OCI-LY7 (cell line): ENCODE measurements around the gene PRDM2. TPM values are rescaled to one million over a fixed set of nuclear protein-coding genes. Genes with fewer than 3 reads are reported as not detected.
"Not testable (repeated sequence)": the region's sequence is repeated elsewhere in the genome, so short reads cannot be mapped to it uniquely, and the experiment has no call there.

ENCODE experiments used
- BruUV-seq: library from RNA; stranded (reverse); fragments of 400-500 nt; replicated peaks from 2 replicates; lab custom pipeline; 2021; lab: Mats Ljungman, UMichigan
- CTCF ChIA-PET: fragments of 300-600 bp; sonication (Branson Sonifier 250); formaldehyde crosslinking; loops from one replicate; lab custom pipeline; 2022; ENCODE audit warnings: antibody characterized with exemption; ENCODE audit not compliant: unreplicated experiment; lab: Charles Lee
- POLR2A ChIA-PET: fragments of 300-600 bp; sonication (Branson Sonifier 250); formaldehyde crosslinking; loops from one replicate; lab custom pipeline; 2022; ENCODE audit warnings: antibody characterized with exemption; lab: Charles Lee
- DNase-seq: peaks from one replicate; pipeline ENCODE4 v3.0.0-alpha.2; 2015; ENCODE audit warnings: low spot score
- H2AFZ ChIP-seq: fragments of 200-600 bp; sonication (generic), shearing (Covaris generic); 2 replicates; pipeline ENCODE4 v1.6.1; 2014; ENCODE audit warnings: mild to moderate bottlenecking, antibody characterized with exemption, low read length, moderate library complexity
- H3K27ac ChIP-seq: fragments of 200-600 bp; sonication (generic); 2 replicates; pipeline ENCODE4 v1.5.1; 2014; ENCODE audit warnings: mixed run types, low read depth, mild to moderate bottlenecking, moderate library complexity, low read length, inconsistent platforms; ENCODE audit not compliant: poor library complexity, severe bottlenecking
- H3K36me3 ChIP-seq: fragments of 200-600 bp; sonication (generic); 2 replicates; pipeline ENCODE4 v1.6.1; 2014; ENCODE audit warnings: mild to moderate bottlenecking, antibody characterized with exemption, low read length, moderate library complexity, mixed read lengths; ENCODE audit not compliant: insufficient read depth
- H3K4me1 ChIP-seq: fragments of 200-600 bp; sonication (generic); 2 replicates; pipeline ENCODE4 v1.5.1; 2014; ENCODE audit warnings: mild to moderate bottlenecking, low read length; ENCODE audit not compliant: insufficient read depth, poor library complexity, severe bottlenecking
- H3K4me2 ChIP-seq: fragments of 200-600 bp; sonication (generic); 2 replicates; pipeline ENCODE4 v1.6.1; 2014; ENCODE audit warnings: mild to moderate bottlenecking, low read length
- H3K4me3 ChIP-seq: fragments of 200-600 bp; sonication (generic); 2 replicates; pipeline ENCODE4 v1.5.1; 2014; ENCODE audit warnings: mild to moderate bottlenecking, low read depth, low read length; ENCODE audit not compliant: poor library complexity, severe bottlenecking
- H3K79me2 ChIP-seq: fragments of 200-600 bp; sonication (generic); 2 replicates; pipeline ENCODE4 v1.6.1; 2016; ENCODE audit warnings: low read depth, mild to moderate bottlenecking, low read length, moderate library complexity, mixed read lengths; ENCODE audit not compliant: insufficient read depth
- H3K9me2 ChIP-seq: fragments of 200-600 bp; sonication (generic); 2 replicates; pipeline ENCODE4 v1.6.1; 2016; ENCODE audit warnings: mild to moderate bottlenecking, low read length, mixed read lengths; ENCODE audit not compliant: insufficient read depth
- H3K9me3 ChIP-seq: fragments of 200-600 bp; sonication (generic); 2 replicates; pipeline ENCODE4 v1.6.1; 2014; ENCODE audit warnings: mild to moderate bottlenecking, mixed run types, low read length, mixed read lengths
- H4K20me1 ChIP-seq: fragments of 200-600 bp; sonication (generic); 2 replicates; pipeline ENCODE4 v1.6.1; 2014; ENCODE audit warnings: mild to moderate bottlenecking, antibody characterized with exemption, low read length, moderate library complexity, mixed read lengths; ENCODE audit not compliant: insufficient read depth
- EZH2phosphoT487 ChIP-seq: fragments of 200-600 bp; sonication (generic); IDR thresholded peaks from 2 replicates; pipeline ENCODE4 v1.6.1; 2018; ENCODE audit warnings: low read depth, borderline replicate concordance, mild to moderate bottlenecking, mixed run types, antibody characterized with exemption, low read length, moderate library complexity, mixed read lengths
- intact Hi-C: fragments of 100-400 bp; cut with micrococcal nuclease; formaldehyde crosslinking; loops from one replicate; pipeline ENCODE4 v1.10.0; 2022; ENCODE audit not compliant: unreplicated experiment
- total RNA-seq, 2 experiments: library from RNA; depleted of rRNA in 1 of 2; stranded (reverse); fragments of >200 nt in 1 of 2; shearing (Covaris generic) in 1 of 2; gene quantifications; 2 replicates each; pipeline ENCODE4 v1.2.3, GENCODE V29; 2014 to 2022
- TF ChIP-seq, protein P1 (sequence below): fragments of 200-600 bp; sonication (generic); conservative IDR thresholded peaks from 2 replicates; pipeline ENCODE4 v1.5.1; 2014; ENCODE audit warnings: mild to moderate bottlenecking, antibody characterized with exemption, low read length, moderate library complexity, mixed read lengths

Gene PRDM2
- total RNA-seq, 2 experiments from 2014 or later = 38.7 to 98.2 TPM

DNA sequence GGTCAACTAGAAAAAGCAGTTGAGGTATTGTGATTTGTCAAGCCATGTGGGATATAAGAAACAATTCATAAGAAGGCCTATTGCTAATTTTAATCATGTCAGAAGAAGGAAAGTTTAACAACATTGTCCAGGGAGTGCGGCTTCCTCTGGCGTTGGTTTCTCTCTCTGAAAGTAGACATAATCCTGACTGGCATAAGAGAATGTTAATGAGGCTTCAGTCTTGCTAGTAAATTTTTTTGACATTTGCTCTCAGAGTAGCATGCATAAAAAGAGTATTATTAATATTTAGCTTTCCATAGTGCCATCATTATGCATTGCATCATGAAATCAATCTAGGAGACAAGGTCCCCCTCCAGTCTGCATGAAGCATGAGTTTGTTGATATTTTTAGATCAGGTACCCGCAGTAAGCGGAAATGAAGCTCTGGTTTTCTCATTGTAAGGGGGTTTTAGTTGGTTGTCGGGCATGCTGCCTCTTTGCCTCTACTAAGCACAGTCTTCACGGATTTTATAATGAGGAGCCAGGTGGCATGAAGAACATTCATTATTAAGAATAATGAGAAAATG lies 12.8 kb upstream of the PRDM2 start:
- POLR2A ChIA-PET = interaction anchor here (0.6 to 1.5 kb wide), 6 partner anchors 9 to 78 kb away, joined by 3 to 6 read pairs (median 3); no protein-coding TSS in a partner anchor
- Histone ChIP-seq H3K4me1 (peaks cover 38% of the 10 kb centered on the region), H3K4me2 (peak overlapping the region; percentile 64), H4K20me1 (no peaks in the 10 kb centered on the region), H3K9me2 (no peaks in the 10 kb centered on the region), H3K4me3 (peak overlapping the region; percentile 40), H3K36me3 (no peaks in the 10 kb centered on the region; the same call in 1 of the 2 replicates), H3K79me2 (no peaks in the 10 kb centered on the region), H3K27ac (peak overlapping the region; percentile 63), H2AFZ (peak overlapping the region; percentile 97), H3K9me3 (peaks cover 9% of the 10 kb centered on the region; the same call in 1 of the 2 replicates)
- intact Hi-C loops = no loop called here
- DNase-seq = peak; percentile 73
- CTCF ChIA-PET = interaction anchor here (0.6 kb wide), 1 partner anchor 10 kb away, joined by 3 read pairs; no protein-coding TSS in a partner anchor
- BruUV-seq = no TSS peak
- TF ChIP-seq, protein P1, sequence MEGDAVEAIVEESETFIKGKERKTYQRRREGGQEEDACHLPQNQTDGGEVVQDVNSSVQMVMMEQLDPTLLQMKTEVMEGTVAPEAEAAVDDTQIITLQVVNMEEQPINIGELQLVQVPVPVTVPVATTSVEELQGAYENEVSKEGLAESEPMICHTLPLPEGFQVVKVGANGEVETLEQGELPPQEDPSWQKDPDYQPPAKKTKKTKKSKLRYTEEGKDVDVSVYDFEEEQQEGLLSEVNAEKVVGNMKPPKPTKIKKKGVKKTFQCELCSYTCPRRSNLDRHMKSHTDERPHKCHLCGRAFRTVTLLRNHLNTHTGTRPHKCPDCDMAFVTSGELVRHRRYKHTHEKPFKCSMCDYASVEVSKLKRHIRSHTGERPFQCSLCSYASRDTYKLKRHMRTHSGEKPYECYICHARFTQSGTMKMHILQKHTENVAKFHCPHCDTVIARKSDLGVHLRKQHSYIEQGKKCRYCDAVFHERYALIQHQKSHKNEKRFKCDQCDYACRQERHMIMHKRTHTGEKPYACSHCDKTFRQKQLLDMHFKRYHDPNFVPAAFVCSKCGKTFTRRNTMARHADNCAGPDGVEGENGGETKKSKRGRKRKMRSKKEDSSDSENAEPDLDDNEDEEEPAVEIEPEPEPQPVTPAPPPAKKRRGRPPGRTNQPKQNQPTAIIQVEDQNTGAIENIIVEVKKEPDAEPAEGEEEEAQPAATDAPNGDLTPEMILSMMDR = no peak
- no peak for TF ChIP-seq EZH2phosphoT487

DNA sequence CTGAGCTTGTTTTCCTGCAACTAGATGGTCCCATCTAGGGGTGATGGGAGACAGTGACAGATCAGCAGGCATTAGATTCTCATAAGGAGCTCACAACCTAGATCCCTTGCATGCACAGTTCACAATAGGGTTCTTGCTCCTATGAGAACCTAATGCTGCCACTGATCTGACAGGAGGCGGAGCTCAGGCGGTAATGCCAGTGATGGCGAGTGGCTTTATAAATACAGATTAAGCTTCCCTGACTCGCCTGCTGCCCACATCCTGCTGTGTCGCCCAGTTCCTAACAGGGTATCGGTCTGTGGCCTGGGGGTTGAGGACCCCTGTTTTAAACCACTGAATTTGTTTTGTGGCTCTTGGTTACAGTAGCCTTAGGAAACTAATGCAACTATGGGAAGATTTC lies 6.9 kb upstream of the PRDM2 start:
- intact Hi-C loops = not testable (repeated sequence)

DNA sequence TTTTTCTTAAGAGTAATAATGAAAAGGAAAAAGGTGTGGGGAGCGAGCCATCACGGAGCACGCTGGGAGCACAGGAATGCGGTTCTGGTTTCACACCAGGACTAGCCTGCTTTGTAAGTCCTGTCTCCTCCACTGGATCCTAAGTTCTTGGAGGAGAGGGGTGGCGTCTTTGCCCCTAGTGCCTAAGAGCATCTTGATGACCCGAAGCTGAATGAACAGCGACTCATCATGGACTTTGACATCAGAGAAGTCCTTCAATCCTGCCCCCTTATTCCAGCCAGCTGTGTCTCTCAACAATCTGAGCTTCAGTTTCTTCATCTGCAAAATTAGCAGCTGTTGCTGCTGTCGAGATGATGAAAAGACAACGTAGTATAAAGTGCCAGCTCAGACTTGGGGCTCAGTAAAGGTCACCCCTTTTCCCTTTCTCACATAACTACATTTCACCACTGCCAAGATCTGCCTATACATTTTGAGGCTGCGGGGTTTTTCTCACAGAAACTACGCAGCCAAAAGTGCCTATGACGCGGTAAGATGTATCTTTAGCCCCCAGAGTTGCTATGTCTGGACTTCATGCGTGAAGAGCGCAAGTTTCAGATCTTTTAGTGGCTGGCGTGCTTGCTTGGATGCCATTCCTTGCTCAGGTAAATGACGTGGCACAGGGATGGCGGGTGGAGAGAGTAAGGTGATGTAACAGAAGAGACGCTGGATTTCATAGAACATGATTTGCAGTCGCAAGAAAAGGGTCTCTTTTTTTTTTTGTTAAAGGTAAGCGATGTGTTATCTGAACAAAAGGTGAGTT lies 4.9 kb upstream of the PRDM2 start:
- Histone ChIP-seq H3K27ac (no peak overlapping the region), H4K20me1 (no peaks in the 10 kb centered on the region), H3K9me3 (peaks cover 3% of the 10 kb centered on the region; the same call in 1 of the 2 replicates), H2AFZ (no peak overlapping the region), H3K4me1 (peaks cover 20% of the 10 kb centered on the region), H3K36me3 (no peaks in the 10 kb centered on the region; the same call in 1 of the 2 replicates), H3K4me2 (no peak overlapping the region), H3K79me2 (0 out of 2 replicates have a peak, but pooled peaks cover 5% of the 10 kb centered on the region), H3K4me3 (no peak overlapping the region), H3K9me2 (no peaks in the 10 kb centered on the region)
- intact Hi-C loops = no loop called here
- TF ChIP-seq EZH2phosphoT487 = no peak
- TF ChIP-seq, protein P1 = no peak
- POLR2A ChIA-PET = interaction anchor here (0.5 to 1.5 kb wide), 2 partner anchors 35 to 77 kb away, joined by 3 to 4 read pairs; no protein-coding TSS in a partner anchor
- CTCF ChIA-PET = interaction anchor here (1.5 kb wide), 1 partner anchor 12 kb away, joined by 4 read pairs; no protein-coding TSS in a partner anchor
- no TSS peak for BruUV-seq
- DNase-seq = no peak

More for the DNA sequence above, 6.9 kb upstream of the PRDM2 start:
- H3K36me3 ChIP-seq, H3K79me2 ChIP-seq, H3K4me3 ChIP-seq, BruUV-seq, H4K20me1 ChIP-seq, H3K9me2 ChIP-seq, H3K27ac ChIP-seq: not testable (repeated sequence)
- DNase-seq = peak; percentile 35
- Histone ChIP-seq H3K4me2 (peak overlapping the region; percentile 53; the same call in 1 of the 2 replicates), H3K9me3 (peaks cover 11% of the 10 kb centered on the region; the same call in 1 of the 2 replicates), H2AFZ (peak overlapping the region; percentile 79; the same call in 1 of the 2 replicates), H3K4me1 (peaks cover 14% of the 10 kb centered on the region)
- ChIA-PET POLR2A (interaction anchor here (1.1 kb wide), 1 partner anchor 26 kb away, joined by 4 read pairs; no protein-coding TSS in a partner anchor), CTCF (interaction anchor here (0.6 kb wide), 1 partner anchor 32 kb away, joined by 4 read pairs; no protein-coding TSS in a partner anchor)
